GM12801 (cell line): ENCODE measurements around the gene NXPH4.

ENCODE experiments used
- TF ChIP-seq, protein P1 (sequence below): IDR thresholded peaks from one replicate; pipeline ENCODE4 v1.5.1; 2011; ENCODE audit warnings: control low read depth; ENCODE audit not compliant: insufficient read length; ENCODE audit errors: extremely low read depth

Gene NXPH4

DNA sequence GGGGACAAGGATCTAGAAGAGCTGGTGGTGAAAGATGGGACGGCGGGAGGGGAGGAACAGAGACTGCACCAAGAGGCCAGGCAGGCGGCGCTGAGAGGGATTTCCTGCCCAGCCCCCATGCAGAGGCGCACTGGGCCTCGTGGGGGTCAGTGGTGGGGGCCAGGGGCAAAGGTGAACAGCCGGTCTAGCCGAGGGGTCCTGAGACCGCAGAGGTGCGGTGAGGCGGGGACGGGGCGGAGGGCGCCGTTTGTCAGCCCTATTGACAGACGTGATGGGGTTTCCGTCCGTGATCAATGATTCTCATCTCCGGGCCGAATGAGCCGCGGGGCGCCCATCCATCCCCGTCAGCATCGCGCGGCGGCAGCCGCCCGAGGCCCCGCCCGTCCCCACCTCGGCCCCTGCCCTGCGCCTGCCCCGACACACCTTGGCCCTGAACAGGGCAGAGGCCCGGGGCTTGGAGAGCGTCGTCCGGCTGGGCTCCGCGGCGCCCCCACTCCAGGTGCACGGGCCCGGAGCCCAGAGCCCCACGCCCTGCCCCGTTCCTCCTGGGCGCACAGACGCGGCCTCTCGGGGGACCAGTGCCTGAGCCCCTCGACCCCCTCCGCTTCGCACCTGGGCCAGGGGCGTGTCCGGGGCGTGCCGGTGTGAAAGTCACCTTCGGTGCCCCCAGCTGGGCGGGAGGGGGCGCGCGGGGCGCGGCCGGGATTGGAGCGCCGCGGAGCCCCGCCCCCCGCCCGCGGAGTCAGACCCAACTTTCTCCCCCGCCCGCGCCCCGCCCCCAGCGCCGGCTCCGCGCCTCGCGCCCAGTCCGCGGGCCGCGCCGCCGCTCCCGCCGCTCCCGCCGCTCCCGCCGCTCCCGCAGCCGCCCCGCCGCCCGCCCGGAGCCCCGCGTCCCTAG, at the start of gene NXPH4:
TSS of gene NXPH4 (plus strand) at position 781 of the 898 bp plus-strand sequence. CDS start 176 bp downstream, outside the sequence.
- TF ChIP-seq, protein P1, sequence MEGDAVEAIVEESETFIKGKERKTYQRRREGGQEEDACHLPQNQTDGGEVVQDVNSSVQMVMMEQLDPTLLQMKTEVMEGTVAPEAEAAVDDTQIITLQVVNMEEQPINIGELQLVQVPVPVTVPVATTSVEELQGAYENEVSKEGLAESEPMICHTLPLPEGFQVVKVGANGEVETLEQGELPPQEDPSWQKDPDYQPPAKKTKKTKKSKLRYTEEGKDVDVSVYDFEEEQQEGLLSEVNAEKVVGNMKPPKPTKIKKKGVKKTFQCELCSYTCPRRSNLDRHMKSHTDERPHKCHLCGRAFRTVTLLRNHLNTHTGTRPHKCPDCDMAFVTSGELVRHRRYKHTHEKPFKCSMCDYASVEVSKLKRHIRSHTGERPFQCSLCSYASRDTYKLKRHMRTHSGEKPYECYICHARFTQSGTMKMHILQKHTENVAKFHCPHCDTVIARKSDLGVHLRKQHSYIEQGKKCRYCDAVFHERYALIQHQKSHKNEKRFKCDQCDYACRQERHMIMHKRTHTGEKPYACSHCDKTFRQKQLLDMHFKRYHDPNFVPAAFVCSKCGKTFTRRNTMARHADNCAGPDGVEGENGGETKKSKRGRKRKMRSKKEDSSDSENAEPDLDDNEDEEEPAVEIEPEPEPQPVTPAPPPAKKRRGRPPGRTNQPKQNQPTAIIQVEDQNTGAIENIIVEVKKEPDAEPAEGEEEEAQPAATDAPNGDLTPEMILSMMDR: no peak

- TF ChIP-seq, protein P1: no peak
Measured at GRCh38 chr12:57166971-57167371, 49.6 kb upstream of the NXPH4 start.

DNA sequence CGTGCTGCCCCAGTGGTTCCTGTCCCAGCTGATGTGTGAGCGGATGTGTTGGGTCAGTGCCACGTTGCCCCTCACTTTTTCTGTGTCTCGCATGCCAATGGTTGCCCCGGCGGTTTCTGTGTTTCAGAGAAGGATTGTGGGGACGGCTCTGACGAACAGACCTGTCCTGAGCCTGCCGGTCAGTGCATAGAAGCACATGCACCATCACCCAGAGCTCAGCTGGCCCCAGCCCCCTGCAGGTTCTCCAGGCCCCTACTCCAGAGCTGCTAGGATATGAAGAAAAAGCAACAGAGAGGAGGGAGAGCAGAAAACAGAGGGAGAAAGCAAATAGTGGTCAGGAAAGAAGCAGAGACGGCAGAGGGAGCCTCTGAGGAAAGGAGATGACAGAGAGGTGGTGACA, 48.5 kb upstream of the NXPH4 start:
- TF ChIP-seq, protein P1: no peak

GRCh38 chr12:57169046-57169795, 47.4 kb upstream of the NXPH4 start:
- TF ChIP-seq, protein P1: no peak

- TF ChIP-seq, protein P1: no peak
Measured at GRCh38 chr12:57169969-57170368, 46.6 kb upstream of the NXPH4 start.

DNA sequence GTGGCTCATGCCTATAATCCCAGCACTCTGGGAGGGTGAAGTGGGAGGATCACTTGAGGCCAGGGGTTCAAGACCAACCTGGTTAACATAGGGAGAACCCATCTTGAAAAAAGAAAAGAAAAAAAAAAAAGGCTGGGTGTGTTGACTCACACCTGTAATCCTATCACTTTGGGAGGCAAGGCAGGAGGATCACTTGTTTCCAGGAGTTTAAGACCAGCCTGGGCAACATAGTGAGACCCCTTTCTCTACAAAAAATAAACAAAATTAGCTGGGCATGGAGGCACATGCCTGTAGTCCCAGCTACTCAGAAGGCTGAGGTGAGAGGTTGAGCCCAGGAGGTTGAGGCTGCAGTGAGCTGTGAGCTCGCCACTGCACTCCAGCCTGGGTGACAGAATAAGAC, 46.2 kb upstream of the NXPH4 start:
- TF ChIP-seq, protein P1: no peak

DNA sequence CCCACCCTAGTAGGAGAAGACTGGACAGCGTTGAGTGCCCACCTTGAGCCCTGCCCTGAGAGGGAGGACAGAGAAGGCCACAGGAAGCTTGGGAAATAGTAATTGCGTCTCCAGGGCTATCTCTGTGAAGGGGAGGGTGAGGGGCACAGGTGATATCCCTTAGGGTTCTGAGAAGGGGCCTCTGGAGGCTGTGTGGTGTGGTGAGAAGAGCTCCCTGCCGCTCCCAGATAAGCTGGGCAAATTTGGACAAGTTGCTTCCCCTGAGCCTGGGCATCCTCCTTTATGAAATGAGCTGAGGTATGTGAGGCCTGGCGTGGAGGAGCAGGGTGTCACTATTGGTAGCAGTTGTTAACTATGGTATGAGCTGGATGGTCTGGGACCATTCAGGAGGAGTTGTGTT, 45.7 kb upstream of the NXPH4 start:
- TF ChIP-seq, protein P1: no peak
